ENCODE measurements around the gene UQCC2. TPM values are rescaled to one million over a fixed set of nuclear protein-coding genes. Genes with fewer than 3 reads are reported as not detected.

Gene UQCC2
- total RNA-seq, 1 donor from 2014 or later = 68.9 TPM

DNA sequence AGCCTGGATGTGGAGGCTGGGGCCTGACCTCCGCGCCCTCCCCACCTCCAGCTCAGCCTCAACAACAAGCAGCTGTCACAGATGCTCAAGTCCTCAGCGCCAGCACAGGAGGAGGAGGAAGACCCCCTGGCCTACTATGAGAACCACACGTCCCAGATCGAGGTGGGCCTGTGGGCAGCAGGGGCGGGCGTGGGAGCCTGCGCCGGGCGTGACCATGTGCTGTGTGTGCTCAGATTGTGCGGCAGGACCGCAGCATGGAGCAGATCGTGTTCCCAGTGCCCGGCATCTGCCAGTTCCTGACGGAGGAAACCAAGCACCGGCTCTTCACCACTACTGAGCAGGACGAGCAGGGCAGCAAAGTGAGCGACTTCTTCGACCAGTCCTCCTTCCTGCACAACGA, 23.5 kb downstream of the UQCC2 start:
- Mint-ChIP-seq H3K9me3 (ENCODE audit: unreplicated experiment) (no peaks in the 10 kb centered on the region), H3K27ac (ENCODE audit: unreplicated experiment) (no peak overlapping the region), H3K4me1 (ENCODE audit: unreplicated experiment) (peaks cover 25% of the 10 kb centered on the region), H3K36me3 (ENCODE audit: unreplicated experiment) (peaks cover 27% of the 10 kb centered on the region), H3K4me3 (ENCODE audit: unreplicated experiment) (no peak overlapping the region), H3K27me3 (ENCODE audit: unreplicated experiment) (no peaks in the 10 kb centered on the region)
- TF ChIP-seq, protein P1, sequence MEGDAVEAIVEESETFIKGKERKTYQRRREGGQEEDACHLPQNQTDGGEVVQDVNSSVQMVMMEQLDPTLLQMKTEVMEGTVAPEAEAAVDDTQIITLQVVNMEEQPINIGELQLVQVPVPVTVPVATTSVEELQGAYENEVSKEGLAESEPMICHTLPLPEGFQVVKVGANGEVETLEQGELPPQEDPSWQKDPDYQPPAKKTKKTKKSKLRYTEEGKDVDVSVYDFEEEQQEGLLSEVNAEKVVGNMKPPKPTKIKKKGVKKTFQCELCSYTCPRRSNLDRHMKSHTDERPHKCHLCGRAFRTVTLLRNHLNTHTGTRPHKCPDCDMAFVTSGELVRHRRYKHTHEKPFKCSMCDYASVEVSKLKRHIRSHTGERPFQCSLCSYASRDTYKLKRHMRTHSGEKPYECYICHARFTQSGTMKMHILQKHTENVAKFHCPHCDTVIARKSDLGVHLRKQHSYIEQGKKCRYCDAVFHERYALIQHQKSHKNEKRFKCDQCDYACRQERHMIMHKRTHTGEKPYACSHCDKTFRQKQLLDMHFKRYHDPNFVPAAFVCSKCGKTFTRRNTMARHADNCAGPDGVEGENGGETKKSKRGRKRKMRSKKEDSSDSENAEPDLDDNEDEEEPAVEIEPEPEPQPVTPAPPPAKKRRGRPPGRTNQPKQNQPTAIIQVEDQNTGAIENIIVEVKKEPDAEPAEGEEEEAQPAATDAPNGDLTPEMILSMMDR (IDR thresholded peaks at IDR 0.05) = no peak
- no peak for DNase-seq (ENCODE audit: extremely low spot score, unreplicated experiment)

GRCh38 chr6:33686981-33687975, 24.2 kb downstream of the UQCC2 start:
- peaks cover 18% of the 10 kb centered on the region for H3K4me1 Mint-ChIP-seq (ENCODE audit: unreplicated experiment)
- H3K4me3 Mint-ChIP-seq (ENCODE audit: unreplicated experiment) = no peak overlapping the region
- peaks cover 27% of the 10 kb centered on the region for H3K36me3 Mint-ChIP-seq (ENCODE audit: unreplicated experiment)

GRCh38 chr6:33686225-33686924, 25.1 kb downstream of the UQCC2 start:
- Mint-ChIP-seq H3K36me3 (ENCODE audit: unreplicated experiment) (peaks cover 27% of the 10 kb centered on the region), H3K27ac (ENCODE audit: unreplicated experiment) (no peak overlapping the region), H3K4me1 (ENCODE audit: unreplicated experiment) (peaks cover 9% of the 10 kb centered on the region), H3K27me3 (ENCODE audit: unreplicated experiment) (no peaks in the 10 kb centered on the region), H3K9me3 (ENCODE audit: unreplicated experiment) (no peaks in the 10 kb centered on the region), H3K4me3 (ENCODE audit: unreplicated experiment) (no peak overlapping the region)
- DNase-seq (ENCODE audit: extremely low spot score, unreplicated experiment) = no peak
- TF ChIP-seq, protein P1 (IDR thresholded peaks at IDR 0.05) = no peak

More at GRCh38 chr6:33686981-33687975, 24.2 kb downstream of the UQCC2 start:
- TF ChIP-seq, protein P1 (IDR thresholded peaks at IDR 0.05) = no peak
- H3K9me3 Mint-ChIP-seq (ENCODE audit: unreplicated experiment) = no peaks in the 10 kb centered on the region
- H3K27ac Mint-ChIP-seq (ENCODE audit: unreplicated experiment) = no peak overlapping the region
- DNase-seq (ENCODE audit: extremely low spot score, unreplicated experiment) = no peak
- H3K27me3 Mint-ChIP-seq (ENCODE audit: unreplicated experiment) = no peaks in the 10 kb centered on the region

- Mint-ChIP-seq H3K27ac (ENCODE audit: unreplicated experiment) (no peak overlapping the region), H3K4me1 (ENCODE audit: unreplicated experiment) (peaks cover 7% of the 10 kb centered on the region), H3K36me3 (ENCODE audit: unreplicated experiment) (peaks cover 22% of the 10 kb centered on the region), H3K4me3 (ENCODE audit: unreplicated experiment) (no peak overlapping the region), H3K27me3 (ENCODE audit: unreplicated experiment) (no peaks in the 10 kb centered on the region), H3K9me3 (ENCODE audit: unreplicated experiment) (no peaks in the 10 kb centered on the region)
- DNase-seq (ENCODE audit: extremely low spot score, unreplicated experiment) = no peak
- TF ChIP-seq, protein P1 (IDR thresholded peaks at IDR 0.05) = no peak
Measured at GRCh38 chr6:33685411-33686224, 25.9 kb downstream of the UQCC2 start.
